Measurements from ENCODE around the gene SEPTIN5. TPM values are rescaled to one million over a fixed set of nuclear protein-coding genes. Genes with fewer than 3 reads are reported as not detected.
A peak's percentile ranks its signal among the peaks of the same experiment; 100 is the strongest.

The SEPTIN5 gene
- total and polyA plus RNA-seq, 2 experiments from 2014 or later: 4.3 to 17.2 TPM

DNA sequence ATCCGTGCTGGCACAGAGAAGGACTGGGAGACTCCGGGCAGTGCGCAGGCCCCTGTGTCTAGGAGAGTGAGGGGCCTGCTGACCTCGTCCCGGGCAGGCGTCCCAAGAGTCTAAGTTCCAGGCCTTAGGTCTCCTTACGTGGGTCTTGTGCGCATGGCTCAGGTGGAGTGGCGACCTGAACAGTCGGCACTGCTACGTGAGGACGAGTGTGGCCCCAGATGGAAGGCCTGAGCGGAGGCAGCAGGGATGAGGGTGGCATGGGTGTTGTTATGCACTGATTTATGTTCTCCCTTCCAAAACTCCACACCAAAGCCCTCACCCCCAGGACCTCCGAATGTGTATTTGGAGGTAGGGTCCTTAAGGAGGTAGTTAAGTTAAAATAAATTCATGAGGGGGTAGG, 20.7 kb upstream of the SEPTIN5 start:
- H3K4me3 ChIP-seq: no peak overlapping the region
- no peaks in the 10 kb centered on the region for H3K36me3 ChIP-seq (ENCODE audit: insufficient read depth)
- Mint-ChIP-seq H3K27me3 (ENCODE audit: insufficient read depth, low read depth, poor library complexity) (peaks cover 4% of the 10 kb centered on the region), H3K4me1 (peaks cover 14% of the 10 kb centered on the region), H3K36me3 (ENCODE audit: low read depth) (no peaks in the 10 kb centered on the region), H3K9me3 (no peaks in the 10 kb centered on the region), H3K27ac (no peak overlapping the region), H3K4me3 (no peak overlapping the region)
- no peaks in the 10 kb centered on the region for H3K27me3 ChIP-seq (ENCODE audit: insufficient read depth)
- no peaks in the 10 kb centered on the region for H3F3A ChIP-seq (replicated peaks; ENCODE audit: low read depth)
- H4K20me1 ChIP-seq (replicated peaks; ENCODE audit: insufficient read depth): no peaks in the 10 kb centered on the region
- DNase-seq (ENCODE audit: low spot score) (no peak), ATAC-seq (no peak)
- no peak overlapping the region for H3K27ac ChIP-seq (ENCODE audit: low read depth)
- H3K4me1 ChIP-seq (ENCODE audit: insufficient read depth): no peaks in the 10 kb centered on the region; the same call in 1 of the 2 replicates
- H3K79me2 ChIP-seq (replicated peaks; ENCODE audit: insufficient read depth): no peaks in the 10 kb centered on the region
- no peak overlapping the region for H3K4me2 ChIP-seq
- TF ChIP-seq STAT1 (IDR thresholded peaks at IDR 0.05; ENCODE audit: unreplicated experiment): no peak
- no peak for TF ChIP-seq JUNB (IDR thresholded peaks at IDR 0.05; ENCODE audit: unreplicated experiment)
- TF ChIP-seq, protein P1, sequence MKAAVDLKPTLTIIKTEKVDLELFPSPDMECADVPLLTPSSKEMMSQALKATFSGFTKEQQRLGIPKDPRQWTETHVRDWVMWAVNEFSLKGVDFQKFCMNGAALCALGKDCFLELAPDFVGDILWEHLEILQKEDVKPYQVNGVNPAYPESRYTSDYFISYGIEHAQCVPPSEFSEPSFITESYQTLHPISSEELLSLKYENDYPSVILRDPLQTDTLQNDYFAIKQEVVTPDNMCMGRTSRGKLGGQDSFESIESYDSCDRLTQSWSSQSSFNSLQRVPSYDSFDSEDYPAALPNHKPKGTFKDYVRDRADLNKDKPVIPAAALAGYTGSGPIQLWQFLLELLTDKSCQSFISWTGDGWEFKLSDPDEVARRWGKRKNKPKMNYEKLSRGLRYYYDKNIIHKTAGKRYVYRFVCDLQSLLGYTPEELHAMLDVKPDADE (IDR thresholded peaks at IDR 0.05): no peak
- TF ChIP-seq, protein P2, sequence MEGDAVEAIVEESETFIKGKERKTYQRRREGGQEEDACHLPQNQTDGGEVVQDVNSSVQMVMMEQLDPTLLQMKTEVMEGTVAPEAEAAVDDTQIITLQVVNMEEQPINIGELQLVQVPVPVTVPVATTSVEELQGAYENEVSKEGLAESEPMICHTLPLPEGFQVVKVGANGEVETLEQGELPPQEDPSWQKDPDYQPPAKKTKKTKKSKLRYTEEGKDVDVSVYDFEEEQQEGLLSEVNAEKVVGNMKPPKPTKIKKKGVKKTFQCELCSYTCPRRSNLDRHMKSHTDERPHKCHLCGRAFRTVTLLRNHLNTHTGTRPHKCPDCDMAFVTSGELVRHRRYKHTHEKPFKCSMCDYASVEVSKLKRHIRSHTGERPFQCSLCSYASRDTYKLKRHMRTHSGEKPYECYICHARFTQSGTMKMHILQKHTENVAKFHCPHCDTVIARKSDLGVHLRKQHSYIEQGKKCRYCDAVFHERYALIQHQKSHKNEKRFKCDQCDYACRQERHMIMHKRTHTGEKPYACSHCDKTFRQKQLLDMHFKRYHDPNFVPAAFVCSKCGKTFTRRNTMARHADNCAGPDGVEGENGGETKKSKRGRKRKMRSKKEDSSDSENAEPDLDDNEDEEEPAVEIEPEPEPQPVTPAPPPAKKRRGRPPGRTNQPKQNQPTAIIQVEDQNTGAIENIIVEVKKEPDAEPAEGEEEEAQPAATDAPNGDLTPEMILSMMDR (conservative IDR thresholded peaks at IDR 0.05; ENCODE audit: low read depth in 2 of 2): no peak
- no peak for TF ChIP-seq EZH2 (IDR thresholded peaks at IDR 0.05; ENCODE audit: low read depth, unreplicated experiment)
- no peak for TF ChIP-seq POLR2AphosphoS5 (IDR thresholded peaks at IDR 0.05; ENCODE audit: low read depth)
- TF ChIP-seq ZNF331 (CRISPR knock-in tag; IDR thresholded peaks at IDR 0.05; ENCODE audit: low read depth): no peak
- TF ChIP-seq ZNF114 (CRISPR knock-in tag; IDR thresholded peaks at IDR 0.05): no peak
- TF ChIP-seq, protein P3, sequence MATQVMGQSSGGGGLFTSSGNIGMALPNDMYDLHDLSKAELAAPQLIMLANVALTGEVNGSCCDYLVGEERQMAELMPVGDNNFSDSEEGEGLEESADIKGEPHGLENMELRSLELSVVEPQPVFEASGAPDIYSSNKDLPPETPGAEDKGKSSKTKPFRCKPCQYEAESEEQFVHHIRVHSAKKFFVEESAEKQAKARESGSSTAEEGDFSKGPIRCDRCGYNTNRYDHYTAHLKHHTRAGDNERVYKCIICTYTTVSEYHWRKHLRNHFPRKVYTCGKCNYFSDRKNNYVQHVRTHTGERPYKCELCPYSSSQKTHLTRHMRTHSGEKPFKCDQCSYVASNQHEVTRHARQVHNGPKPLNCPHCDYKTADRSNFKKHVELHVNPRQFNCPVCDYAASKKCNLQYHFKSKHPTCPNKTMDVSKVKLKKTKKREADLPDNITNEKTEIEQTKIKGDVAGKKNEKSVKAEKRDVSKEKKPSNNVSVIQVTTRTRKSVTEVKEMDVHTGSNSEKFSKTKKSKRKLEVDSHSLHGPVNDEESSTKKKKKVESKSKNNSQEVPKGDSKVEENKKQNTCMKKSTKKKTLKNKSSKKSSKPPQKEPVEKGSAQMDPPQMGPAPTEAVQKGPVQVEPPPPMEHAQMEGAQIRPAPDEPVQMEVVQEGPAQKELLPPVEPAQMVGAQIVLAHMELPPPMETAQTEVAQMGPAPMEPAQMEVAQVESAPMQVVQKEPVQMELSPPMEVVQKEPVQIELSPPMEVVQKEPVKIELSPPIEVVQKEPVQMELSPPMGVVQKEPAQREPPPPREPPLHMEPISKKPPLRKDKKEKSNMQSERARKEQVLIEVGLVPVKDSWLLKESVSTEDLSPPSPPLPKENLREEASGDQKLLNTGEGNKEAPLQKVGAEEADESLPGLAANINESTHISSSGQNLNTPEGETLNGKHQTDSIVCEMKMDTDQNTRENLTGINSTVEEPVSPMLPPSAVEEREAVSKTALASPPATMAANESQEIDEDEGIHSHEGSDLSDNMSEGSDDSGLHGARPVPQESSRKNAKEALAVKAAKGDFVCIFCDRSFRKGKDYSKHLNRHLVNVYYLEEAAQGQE (IDR thresholded peaks at IDR 0.05; ENCODE audit: unreplicated experiment): no peak
- no peak for TF ChIP-seq NANOG (IDR thresholded peaks at IDR 0.05; ENCODE audit: borderline replicate concordance)
- no peak for TF ChIP-seq CREB1 (CRISPR knock-in tag; IDR thresholded peaks at IDR 0.05; ENCODE audit: low read depth)
- no peak for TF ChIP-seq EZH2phosphoT487 (IDR thresholded peaks at IDR 0.05; ENCODE audit: unreplicated experiment)
- peak overlapping the region; percentile 10; the same call in 1 of the 2 replicates for H2AFZ ChIP-seq
- H3K9me2 ChIP-seq (ENCODE audit: insufficient read depth): no peaks in the 10 kb centered on the region
